Hepatocyte (in vitro differentiated cells): Measurements from ENCODE around the gene DSTN.

Source experiments
- CTCF ChIP-seq: fragments of 200-600 bp; sonication (generic); IDR thresholded peaks from 2 replicates; pipeline ENCODE4 v1.5.1; 2016; ENCODE audit warnings: antibody characterized with exemption, mild to moderate bottlenecking; ENCODE audit not compliant: poor library complexity
- EZH2 ChIP-seq: fragments of 200-600 bp; sonication (generic); IDR thresholded peaks from 2 replicates; pipeline ENCODE4 v1.6.1; 2016; ENCODE audit warnings: antibody characterized with exemption, mild to moderate bottlenecking, borderline replicate concordance
- EZH2phosphoT487 ChIP-seq: fragments of 200-600 bp; sonication (generic); IDR thresholded peaks from one replicate; pipeline ENCODE4 v1.6.1; 2018; ENCODE audit warnings: antibody characterized with exemption, mild to moderate bottlenecking, low read depth, moderate library complexity; ENCODE audit not compliant: unreplicated experiment, severe bottlenecking

GRCh38 chr20:17651129-17651759 lies 81.4 kb downstream of the DSTN start:
- no peak for TF ChIP-seq CTCF
- no peak for TF ChIP-seq EZH2
- no peak for TF ChIP-seq EZH2phosphoT487
